SH-SY5Y (cell line): Measurements from ENCODE around the gene CFAP65.

Experiments
- GATA2 ChIP-seq: IDR thresholded peaks from 2 replicates; pipeline ENCODE4 v1.6.1; 2011; ENCODE audit warnings: mild to moderate bottlenecking, low read depth, low read length
- GATA3 ChIP-seq: IDR thresholded peaks from 2 replicates; pipeline ENCODE4 v1.6.1; 2011; ENCODE audit warnings: low read depth, mild to moderate bottlenecking, low read length, moderate library complexity

The CFAP65 gene

GRCh38 chr2:218979846-218980734 lies 61.2 kb downstream of the CFAP65 start:
- no peak for TF ChIP-seq GATA2
- no peak for TF ChIP-seq GATA3

GRCh38 chr2:218975060-218975777 lies 66.1 kb downstream of the CFAP65 start:
- TF ChIP-seq GATA3 (no peak), GATA2 (no peak)

- TF ChIP-seq GATA3, result no peak
- TF ChIP-seq GATA2, result no peak
Measured at GRCh38 chr2:218970894-218971293, 70.4 kb downstream of the CFAP65 start.

GRCh38 chr2:218964041-218964771 lies 77.1 kb downstream of the CFAP65 start:
- TF ChIP-seq GATA3, result no peak
- TF ChIP-seq GATA2, result no peak; the same call in 1 of the 2 replicates

- TF ChIP-seq GATA3 (no peak), GATA2 (no peak)
Measured at GRCh38 chr2:218963601-218964000, 77.7 kb downstream of the CFAP65 start.

GRCh38 chr2:218962859-218963492 lies 78.3 kb downstream of the CFAP65 start:
- TF ChIP-seq GATA3 (no peak), GATA2 (no peak)

- no peak for TF ChIP-seq GATA2
- TF ChIP-seq GATA3, result no peak
Measured at GRCh38 chr2:218961651-218962570, 79.4 kb downstream of the CFAP65 start.

GRCh38 chr2:218961229-218961628 lies 80.1 kb downstream of the CFAP65 start:
- TF ChIP-seq GATA2 (no peak), GATA3 (no peak)

GRCh38 chr2:218960309-218961165 lies 80.8 kb downstream of the CFAP65 start:
- TF ChIP-seq GATA3 (no peak), GATA2 (no peak)

GRCh38 chr2:218959761-218960308 lies 81.5 kb downstream of the CFAP65 start:
- no peak for TF ChIP-seq GATA3
- TF ChIP-seq GATA2, result no peak

GRCh38 chr2:218959141-218959731 lies 82.1 kb downstream of the CFAP65 start, which contains the start of gene CDK5R2:
CDK5R2 (plus strand) TSS chr2:218959666; CDS start chr2:218959821, 155 bp downstream.
- TF ChIP-seq GATA3 (no peak), GATA2 (no peak)
